Kidney (tissue), 14 donors: ENCODE results near the gene TTLL11. TPM values are rescaled to one million over a fixed set of nuclear protein-coding genes. Genes with fewer than 3 reads are reported as not detected.

ENCODE experiments used
- DNase-seq, 5 donors: peaks; one replicate each; pipeline ENCODE4 v3.0.0-alpha.2; 2013 to 2020
- FAIRE-seq: peaks from 2 replicates; lab custom pipeline; 2012; peaks lifted over from hg19 to GRCh38; lab: Jason Lieb, UNC
- H3K27ac ChIP-seq, 2 donors: one replicate each; pipeline ENCODE4 v1.7.0; 2013; ENCODE audit warnings: low read depth in 2 of 2, low read length in 2 of 2, inconsistent platforms in 1 of 2
- H3K27me3 ChIP-seq: one replicate; pipeline ENCODE4 v1.7.1; 2013; ENCODE audit warnings: low read length, inconsistent platforms; ENCODE audit not compliant: control insufficient read depth, insufficient read depth
- H3K36me3 ChIP-seq, 3 donors: one replicate each; pipeline versions ENCODE4 v1.7.0 to v1.7.1; 2013; ENCODE audit warnings: low read length in 3 of 3, control low read depth in 1 of 3, inconsistent platforms in 1 of 3; ENCODE audit not compliant: insufficient read depth in 3 of 3, control insufficient read depth in 2 of 3
- H3K4me1 ChIP-seq, 3 donors: one replicate each; pipeline versions ENCODE4 v1.7.0 to v1.7.1; 2013; ENCODE audit warnings: low read length in 3 of 3, inconsistent platforms in 1 of 3, low read depth in 1 of 3; ENCODE audit not compliant: control insufficient read depth in 2 of 3, insufficient read depth in 2 of 3
- H3K4me3 ChIP-seq, 3 donors: one replicate each; pipeline versions ENCODE4 v1.7.0 to v1.8.1; 2013; ENCODE audit warnings: low read length in 3 of 3, control low read depth in 1 of 3, inconsistent platforms in 1 of 3
- H3K9ac ChIP-seq, 3 donors: one replicate each; pipeline versions ENCODE4 v1.7.0 to v1.7.1; 2013; ENCODE audit warnings: low read length in 3 of 3, control low read depth in 1 of 3, inconsistent platforms in 1 of 3
- H3K9me3 ChIP-seq, 3 donors: one replicate each; pipeline versions ENCODE4 v1.7.0 to v1.7.1; 2013; ENCODE audit warnings: low read length in 3 of 3, control low read depth in 1 of 3, inconsistent platforms in 1 of 3; ENCODE audit not compliant: control insufficient read depth in 2 of 3, insufficient read depth in 1 of 3
- CTCF ChIP-seq: IDR thresholded peaks from 3 replicates; pipeline ENCODE4 v1.5.1; 2012; ENCODE audit warnings: mild to moderate bottlenecking, moderate library complexity, borderline replicate concordance; ENCODE audit not compliant: insufficient read depth; ENCODE audit errors: extremely low read depth
- intact Hi-C: fragments of 100-400 bp; cut with DNase I; formaldehyde crosslinking; loops from one replicate; pipeline ENCODE4 v1.11.1; 2022
- polyA plus RNA-seq: library from polyadenylated mRNA; stranded (reverse); fragments of 350-450 nt; fragmentation: Illumina TruSeq; extraction: RNeasy Lipid Tissue Mini Kit (QIAGEN cat#74804); gene quantifications from one replicate; pipeline ENCODE4 v1.2.3, GENCODE V29; 2014; ENCODE audit warnings: low read depth, low replicate concordance; ENCODE audit not compliant: insufficient read depth
- total RNA-seq: library from RNA; stranded (reverse); fragmentation: NEBNext Ultra II Directional; extraction: Animal tissue kit (Norgen Biotek cat#: 25700); gene quantifications from one replicate; pipeline ENCODE4 v1.2.1, GENCODE V29; 2021
- donor health status: control.
- donor health status: control.
- donor health status: control.
- donor health status: control.
- donor health status: control.
- donor health status: DM: yes; HTN: yes; CAD: no.
- donor health status: Normal renal cell carcinoma (clear cell type).

Gene TTLL11
- total and polyA plus RNA-seq, 2 donors from 2014 or later = 2.3 to 10.0 TPM

DNA sequence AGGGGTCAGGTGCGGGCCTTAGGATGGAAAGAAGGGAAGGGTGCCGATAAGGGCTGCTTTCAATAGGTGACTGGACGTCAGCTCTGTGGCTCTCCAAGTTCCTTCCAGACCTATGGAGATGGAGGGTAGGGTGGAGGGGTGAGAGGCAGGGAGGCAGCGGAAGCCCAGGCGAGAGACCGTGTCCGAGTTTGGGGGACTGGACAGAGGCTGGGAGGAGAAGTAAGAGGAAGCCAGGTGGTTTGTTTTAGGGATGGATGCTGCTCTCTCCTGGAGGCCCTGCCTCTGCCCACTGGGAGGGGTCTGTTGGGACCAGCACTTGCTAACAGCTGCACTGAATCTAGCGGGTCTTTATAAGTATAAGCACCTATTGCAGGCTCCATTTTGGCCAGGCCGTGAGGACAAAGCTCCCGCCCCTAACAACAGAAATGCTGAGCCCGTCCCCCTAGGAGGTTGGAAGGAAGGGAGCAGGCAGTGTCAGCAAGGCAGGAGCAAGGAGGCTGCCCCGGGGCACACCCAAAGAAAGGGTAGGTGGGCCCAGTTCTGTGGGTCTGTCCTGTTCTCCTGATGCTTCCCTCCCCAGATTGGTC, 274.2 kb downstream of the TTLL11 start:
- Histone ChIP-seq H3K4me3 (no peak overlapping the region), H3K27ac (no peak overlapping the region), H3K4me1 (no peaks in the 10 kb centered on the region), H3K9me3 (no peaks in the 10 kb centered on the region), H3K27me3 (no peaks in the 10 kb centered on the region), H3K36me3 (no peaks in the 10 kb centered on the region), H3K9ac (no peak overlapping the region)
- FAIRE-seq (no peak), DNase-seq (no peak)
- TF ChIP-seq CTCF = no peak
- intact Hi-C loops = no loop called here

GRCh38 chr9:121818016-121818661, 275.0 kb downstream of the TTLL11 start:
- H3K9ac ChIP-seq = no peak overlapping the region
- H3K27me3 ChIP-seq = no peaks in the 10 kb centered on the region
- TF ChIP-seq CTCF = no peak
- H3K27ac ChIP-seq = no peak overlapping the region
- no peaks in the 10 kb centered on the region for H3K36me3 ChIP-seq
- no peaks in the 10 kb centered on the region for H3K4me1 ChIP-seq
- intact Hi-C loops = no loop called here
- DNase-seq = peak in 1 of 5 donors; percentile 37
- no peaks in the 10 kb centered on the region for H3K9me3 ChIP-seq
- no peak for FAIRE-seq
- H3K4me3 ChIP-seq = no peak overlapping the region

GRCh38 chr9:121817476-121817875, 275.6 kb downstream of the TTLL11 start:
- no peak for TF ChIP-seq CTCF
- Histone ChIP-seq H3K9ac (no peak overlapping the region), H3K27me3 (no peaks in the 10 kb centered on the region), H3K36me3 (no peaks in the 10 kb centered on the region), H3K9me3 (no peaks in the 10 kb centered on the region), H3K4me3 (no peak overlapping the region), H3K27ac (no peak overlapping the region), H3K4me1 (no peaks in the 10 kb centered on the region)
- intact Hi-C loops = no loop called here
- no peak for FAIRE-seq
- DNase-seq = no peak
